Glomerular visceral epithelial cell (primary cell): ENCODE data around the gene TSTD1.
A peak's percentile ranks its signal among the peaks of the same experiment; 100 is the strongest.
"Not testable (repeated sequence)": the region's sequence is repeated elsewhere in the genome, so short reads cannot be mapped to it uniquely, and the experiment has no call there.

Experiments used
- DNase-seq: peaks from one replicate; pipeline ENCODE4 v3.0.0-alpha.2; 2016; ENCODE audit errors: extremely low spot score

The TSTD1 gene

DNA sequence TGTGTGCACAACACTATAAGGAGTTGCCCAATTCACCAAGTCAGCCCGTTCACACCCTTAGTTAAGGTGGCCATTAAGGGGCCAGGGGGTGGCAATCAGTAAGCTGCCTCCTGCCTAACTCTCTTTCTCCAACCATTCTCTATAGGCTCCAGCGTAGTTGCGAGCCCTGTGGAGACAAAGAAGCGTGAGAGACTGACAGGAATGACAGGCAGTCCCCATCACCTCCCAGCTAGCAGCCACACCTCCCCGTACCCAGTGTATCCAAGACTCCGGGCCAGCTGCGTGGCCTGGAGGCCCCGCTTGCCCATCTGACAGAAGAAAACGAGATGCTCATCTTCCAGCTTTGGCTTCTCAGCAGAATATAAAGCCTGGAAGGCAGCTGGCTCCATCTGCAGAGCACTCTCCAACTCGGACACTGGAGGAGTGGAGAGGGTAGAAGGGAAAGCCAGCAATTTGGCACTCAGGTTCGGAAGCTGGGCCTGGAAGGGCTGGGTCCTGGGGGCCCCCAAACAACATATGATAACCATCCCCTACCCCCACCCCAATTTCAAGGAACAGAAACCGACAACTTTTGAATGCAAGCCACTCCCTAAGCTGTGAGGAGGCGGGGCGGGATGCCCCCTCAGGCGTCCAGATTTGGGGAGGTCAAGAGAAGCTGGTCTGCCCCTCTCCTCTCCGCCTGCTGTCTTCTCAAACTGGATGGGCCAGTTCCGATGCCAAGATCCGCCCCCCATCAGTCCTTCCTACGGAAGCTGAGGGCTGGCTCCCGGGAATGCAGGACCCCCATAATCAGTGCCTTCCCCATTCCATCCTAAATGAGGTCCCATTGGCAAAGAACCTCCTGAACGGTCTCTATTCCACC is 872 bp downstream of the TSTD1 start:
- no peak for DNase-seq

DNA sequence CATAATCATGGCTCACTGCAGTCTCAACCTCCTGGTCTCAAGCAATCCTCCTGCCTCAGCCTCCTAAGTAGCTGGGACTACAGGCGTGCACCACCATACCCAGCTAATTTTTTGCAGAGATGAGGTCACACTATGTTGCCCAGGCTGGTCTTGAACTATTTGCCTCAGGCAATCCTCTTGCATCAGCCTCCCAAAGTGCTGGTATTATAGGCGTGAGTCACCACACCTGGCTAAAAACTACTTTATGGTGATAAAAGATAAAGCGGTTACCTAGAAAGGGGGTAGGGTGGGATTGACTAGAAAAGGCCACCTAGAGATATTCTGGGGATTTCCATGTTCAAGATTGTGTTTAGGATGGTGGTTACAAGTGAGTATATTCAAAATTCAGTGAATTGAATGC is 5.0 kb downstream of the TSTD1 start:
- DNase-seq: no peak

DNA sequence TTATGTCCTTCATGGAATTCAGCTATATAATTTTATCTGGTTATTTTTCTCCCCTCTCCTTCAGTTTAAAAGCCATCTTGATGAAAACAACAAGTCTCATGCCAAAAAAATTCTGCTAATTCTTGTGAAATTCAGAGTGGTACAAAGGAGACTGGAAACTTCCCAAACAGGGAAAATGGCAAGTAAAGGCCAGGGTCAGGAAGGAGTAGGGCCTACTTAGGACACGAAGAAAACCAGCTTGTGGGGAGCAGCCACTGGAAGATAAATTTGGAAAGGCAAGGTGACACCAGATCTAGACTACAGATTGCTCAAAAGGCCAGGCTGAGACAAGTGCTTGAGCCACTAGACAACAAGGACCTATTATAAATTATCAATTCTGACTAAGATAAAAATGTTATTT is 6.4 kb downstream of the TSTD1 start:
- DNase-seq: no peak

- DNase-seq: no peak
Measured at GRCh38 chr1:161031874-161032273, 6.9 kb downstream of the TSTD1 start.

DNA sequence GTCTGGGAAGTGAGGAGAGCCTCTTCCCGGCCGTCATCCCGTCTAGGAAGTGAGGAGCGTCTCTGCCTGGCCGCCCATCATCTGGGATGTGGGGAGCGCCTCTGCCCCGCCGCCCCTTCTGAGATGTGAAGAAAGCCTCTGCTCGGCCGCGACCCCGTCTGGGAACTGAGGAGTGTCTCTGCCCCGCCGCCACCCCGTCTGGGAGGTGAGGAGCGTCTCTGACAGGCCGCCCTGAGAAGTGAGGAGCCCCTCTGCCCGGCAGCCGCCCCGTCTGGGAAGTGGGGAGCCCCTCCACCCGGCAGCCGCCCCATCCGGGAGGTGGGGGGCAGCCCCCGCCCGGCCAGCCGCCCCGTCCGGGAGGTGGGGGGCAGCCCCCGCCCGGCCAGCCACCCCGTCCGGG is 9.3 kb downstream of the TSTD1 start:
- DNase-seq: not testable (repeated sequence)

GRCh38 chr1:161026954-161027353 is 11.8 kb downstream of the TSTD1 start:
- not testable (repeated sequence) for DNase-seq

DNA sequence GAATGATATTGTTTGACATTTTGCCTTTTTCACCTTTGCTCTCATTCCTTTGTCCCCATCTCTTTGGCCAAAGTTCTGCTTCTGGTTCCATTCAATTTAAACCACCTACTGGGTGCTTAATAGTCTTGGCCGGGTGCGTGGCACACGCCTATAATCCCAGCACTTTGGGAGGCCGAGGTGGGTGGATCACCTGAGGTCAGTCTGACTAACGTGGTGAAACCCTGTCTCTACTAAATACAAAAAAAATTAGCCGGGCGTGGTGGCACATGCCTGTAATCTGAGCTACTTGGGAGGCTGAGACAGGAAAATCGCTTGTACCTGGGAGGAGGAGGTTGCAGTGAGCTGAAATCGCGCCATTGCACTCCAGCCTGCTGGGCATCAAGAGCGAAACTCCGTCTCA is 16.3 kb downstream of the TSTD1 start:
- DNase-seq: not testable (repeated sequence)

- no peak for DNase-seq
Measured at GRCh38 chr1:161021970-161022353, 16.8 kb downstream of the TSTD1 start.

DNA sequence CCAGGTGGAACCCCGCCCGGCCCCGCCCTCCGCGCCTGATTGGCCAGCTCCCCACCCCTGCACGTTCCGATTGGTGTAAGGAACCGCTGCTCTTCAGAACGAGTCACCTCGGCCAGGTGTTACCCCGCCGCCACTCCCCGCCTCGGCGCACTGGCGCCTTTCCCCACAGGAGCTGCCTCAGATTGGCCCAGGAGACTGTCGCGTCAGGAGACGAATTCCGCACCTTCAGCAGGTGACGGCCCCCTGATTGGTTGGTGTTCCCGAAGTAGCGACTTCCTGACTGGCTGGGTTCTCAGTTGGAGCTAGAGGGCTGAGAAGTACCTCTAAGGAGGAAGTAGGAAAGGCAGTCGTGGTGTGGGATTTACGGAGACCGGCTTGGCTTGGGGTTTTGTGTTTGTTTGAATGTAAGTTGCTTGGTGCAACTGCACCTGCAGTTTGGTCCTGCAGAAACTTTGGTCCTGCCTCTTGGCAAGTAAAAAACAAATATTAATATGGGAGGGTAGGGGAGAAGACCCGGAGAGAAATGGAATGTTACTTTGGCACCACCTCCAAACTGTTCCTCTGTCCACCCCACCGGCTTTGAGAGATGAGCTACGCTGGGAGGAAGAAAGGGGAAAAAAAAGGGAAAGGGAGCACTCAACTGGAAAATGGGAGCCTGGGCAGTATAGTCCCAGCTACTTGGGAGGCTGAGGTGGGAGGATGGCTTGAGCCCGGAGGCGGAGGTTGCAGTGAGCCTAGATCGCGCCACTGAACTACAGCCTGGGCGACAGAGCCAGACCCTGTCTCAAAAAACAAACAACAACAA is 17.4 kb downstream of the TSTD1 start:
- DNase-seq: peak; percentile 90

DNA sequence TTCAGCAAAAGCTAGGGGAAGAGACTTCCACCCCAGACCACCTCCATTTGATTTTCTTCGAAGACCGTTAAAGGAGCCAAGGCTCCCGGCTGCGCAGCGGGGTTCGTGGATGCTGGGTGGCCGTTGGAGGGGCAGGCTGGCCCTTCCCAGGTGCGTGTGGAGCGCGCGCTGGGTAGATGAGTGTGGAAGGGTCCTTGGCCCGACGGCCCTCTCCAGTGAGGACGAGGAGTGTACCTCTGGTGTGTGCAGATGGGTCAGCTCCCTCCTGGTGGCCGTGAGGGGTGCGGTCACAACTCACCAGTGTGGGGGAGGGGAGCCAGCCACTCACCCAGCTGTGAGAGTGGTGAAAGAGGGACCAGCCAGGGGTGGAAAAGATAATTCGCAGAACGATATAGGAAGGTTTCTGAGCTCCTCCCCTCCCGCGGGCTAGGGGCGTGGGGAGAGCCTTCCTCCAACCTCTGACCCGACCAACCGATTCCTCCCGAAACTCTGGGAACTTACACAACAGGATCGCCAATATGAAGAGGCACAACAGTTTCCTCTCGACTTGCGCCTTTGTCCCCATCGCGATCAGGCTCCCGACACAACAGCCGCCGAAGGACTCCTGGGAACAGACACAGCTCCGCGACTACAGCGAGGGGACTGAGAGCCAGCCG is 18.1 kb downstream of the TSTD1 start, which contains the start of gene F11R:
Gene F11R, minus strand, starts transcription at position 644 of the 656 bp plus-strand sequence. Its CDS starts 79 bp downstream, at position 565.
- peak; percentile 61 for DNase-seq

DNA sequence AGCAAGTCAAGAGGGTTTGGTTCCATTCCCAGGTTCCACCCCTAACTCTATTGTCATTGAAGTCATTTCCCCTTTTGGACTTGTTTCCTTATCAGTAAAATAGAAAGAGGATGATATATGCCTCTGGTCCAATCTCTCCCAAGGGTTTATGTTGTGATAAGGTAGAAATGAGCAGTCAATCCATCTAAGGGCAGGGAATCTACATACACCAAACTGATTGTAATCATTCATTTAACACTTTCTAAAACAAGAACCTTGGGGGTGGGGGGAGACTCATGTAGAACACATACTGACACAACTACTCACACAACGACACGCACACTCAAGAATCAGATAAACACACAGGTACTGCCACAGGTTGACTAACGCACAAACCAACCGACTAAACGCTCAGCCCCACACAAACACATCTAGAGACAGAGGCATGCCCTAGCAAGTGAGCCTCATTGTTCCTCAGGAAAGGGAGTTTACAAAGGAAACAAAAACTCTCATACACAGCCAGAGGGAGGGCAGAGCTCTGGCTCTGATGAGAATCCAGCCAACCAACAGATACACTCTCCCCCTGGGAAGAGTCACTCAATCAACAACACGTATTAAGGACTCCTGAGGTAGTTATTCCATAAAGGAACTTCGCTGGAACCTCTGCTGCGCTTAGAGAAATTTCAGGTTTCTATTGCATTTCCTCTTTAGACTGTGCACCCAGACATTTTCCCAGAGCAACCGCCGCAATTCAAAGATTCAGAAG is 18.8 kb downstream of the TSTD1 start:
- DNase-seq: peak; percentile 29

DNA sequence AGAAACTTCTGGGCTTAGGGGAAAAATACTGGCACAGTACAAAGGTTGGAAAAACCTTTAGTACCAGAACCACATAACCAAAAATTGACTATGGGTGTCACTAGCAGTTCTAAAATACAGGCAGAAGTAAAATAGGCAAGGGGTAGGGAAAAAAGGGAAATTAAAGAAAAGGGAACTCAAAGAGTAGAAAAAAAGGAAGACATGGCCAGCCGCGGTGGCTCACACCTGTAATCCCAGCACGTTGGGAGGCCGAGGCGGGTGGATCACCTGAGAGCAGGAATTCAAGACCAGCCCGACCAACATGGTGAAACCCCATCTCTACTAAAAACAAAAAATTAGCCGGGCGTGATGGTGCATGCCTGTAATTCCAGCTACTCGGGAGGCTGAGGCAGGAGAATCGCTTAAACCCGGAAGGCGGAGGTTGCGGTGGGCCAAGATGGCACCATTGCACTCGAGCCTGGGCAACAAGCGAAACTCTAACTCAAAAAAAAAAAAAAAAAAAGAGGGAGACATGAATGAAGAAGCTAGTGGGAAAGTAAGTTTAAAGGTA is 19.6 kb downstream of the TSTD1 start:
- DNase-seq: not testable (repeated sequence)

DNA sequence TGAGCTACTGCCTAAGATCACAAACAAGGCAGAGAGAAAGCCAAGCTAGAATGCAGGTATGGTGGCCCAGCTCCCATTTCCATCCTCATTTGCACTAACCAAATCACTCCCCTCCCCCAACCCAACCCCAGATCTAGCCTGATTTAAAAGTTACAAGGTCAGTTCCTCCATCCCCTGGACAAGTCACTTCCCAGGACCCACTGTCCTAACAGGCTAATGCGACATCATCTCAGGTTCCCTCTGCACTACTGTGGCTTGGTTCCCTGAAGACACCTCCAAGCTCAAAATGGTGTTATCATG is 20.2 kb downstream of the TSTD1 start:
- no peak for DNase-seq

DNA sequence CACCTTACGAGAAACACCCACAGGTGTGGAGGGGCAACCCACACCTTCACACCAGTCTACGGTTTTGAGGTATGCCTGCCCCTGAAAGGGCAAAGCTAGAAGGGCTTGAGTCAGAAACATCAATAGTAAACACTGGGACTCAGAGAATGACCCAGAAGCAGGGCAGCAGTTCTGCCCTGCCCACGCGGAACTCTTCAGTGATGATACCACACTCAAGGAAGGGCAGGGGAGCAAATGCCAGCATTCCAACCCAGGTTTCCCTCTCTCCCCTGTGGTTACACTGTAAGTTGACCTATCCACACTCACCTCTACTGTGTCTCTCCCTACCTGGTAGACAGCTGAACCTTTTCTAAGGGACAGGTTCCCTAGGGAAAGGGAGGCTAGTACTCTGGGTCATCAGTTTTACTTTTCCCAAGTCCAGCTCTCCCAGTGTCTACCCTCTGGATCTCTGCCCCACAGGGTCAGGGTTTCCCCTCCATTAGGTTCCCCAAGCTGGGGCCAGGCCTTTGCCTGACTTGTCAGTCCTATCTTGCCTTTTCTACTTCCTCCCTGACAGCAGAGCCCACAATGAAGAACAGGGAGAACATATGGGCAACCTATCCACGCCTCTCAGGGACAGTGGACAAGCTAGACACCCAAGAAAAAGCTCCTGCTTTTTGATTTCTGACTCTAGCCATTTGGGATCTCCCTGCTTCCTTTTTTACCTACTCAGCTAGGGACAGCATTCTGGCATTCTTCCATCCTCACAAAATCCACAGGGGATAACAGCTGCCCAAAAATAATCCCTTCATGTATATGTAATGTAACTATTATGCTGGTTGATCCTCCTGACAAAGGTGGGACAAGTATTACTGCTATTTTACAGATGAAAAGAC is 20.8 kb downstream of the TSTD1 start:
- no peak for DNase-seq

DNA sequence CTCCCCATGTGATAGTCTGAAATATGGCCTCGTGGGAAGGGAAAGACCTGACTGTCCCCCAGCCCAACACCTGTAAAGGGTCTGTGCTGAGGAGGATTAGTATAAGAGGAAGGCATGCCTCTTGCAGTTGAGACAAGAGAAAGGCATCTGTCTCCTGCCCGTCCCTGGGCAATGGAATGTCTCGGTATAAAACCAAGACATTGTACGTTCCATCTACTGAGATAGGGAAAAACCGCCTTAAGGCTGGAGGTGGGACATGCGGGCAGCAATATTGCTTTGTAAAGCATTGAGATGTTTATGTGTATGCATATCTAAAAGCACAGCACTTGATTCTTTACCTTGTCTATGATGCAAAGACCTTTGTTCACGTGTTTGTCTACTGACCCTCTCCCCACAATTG is 21.6 kb downstream of the TSTD1 start:
- DNase-seq: not testable (repeated sequence)

DNA sequence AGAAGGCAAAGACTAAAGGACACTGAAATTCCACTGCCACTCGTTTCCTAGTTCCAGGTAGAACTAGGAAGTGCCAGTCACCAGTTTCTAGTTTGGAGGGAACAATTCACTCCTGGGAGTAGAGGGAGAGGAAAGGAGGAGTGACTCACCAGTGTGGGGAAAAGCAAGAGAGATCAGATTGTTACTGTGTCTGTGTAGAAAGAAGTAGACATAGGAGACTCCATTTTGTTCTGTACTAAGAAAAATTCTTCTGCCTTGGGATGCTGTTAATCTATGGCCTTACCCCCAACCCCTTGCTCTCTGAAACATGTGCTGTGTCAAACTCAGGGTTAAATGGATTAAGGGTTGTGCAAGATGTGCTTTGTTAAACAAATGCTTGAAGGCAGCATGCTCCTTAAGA is 22.1 kb downstream of the TSTD1 start:
- not testable (repeated sequence) for DNase-seq

DNA sequence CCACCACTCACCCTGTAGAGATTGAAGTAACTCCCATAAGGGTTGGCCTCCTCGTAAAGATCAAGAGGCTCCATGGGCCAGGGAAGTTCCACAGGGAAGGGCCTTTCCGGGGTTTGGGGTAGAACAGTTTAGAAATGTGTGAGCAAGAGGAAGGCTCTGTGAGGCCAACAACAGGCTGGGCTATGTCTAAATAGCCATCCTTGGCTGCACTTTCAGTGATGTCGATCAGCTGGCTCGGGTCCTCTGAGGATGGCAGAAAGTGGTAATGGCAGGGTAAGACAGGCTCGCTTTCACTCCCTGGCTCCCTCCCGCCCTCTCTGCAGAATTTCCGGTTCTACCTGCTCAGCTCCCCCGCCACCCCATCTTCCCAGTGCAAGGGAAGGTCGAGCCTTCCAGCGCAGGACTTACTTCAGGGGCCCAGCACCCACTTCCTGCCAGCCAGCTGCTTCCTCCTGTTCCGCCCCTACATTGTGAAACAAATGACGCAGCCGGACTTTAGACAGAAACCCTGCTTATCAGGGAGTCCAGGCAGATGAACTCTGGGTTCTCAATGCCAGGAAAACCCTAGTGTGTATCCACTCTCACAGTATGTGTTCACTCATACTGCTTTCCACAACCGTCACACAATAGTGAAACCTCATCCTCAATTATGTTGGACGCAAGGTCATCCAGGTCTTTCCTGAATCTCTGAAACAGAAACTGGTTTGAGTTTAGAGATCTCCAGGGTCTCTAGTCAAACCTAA is 25.1 kb downstream of the TSTD1 start:
- DNase-seq: peak; percentile 80

DNA sequence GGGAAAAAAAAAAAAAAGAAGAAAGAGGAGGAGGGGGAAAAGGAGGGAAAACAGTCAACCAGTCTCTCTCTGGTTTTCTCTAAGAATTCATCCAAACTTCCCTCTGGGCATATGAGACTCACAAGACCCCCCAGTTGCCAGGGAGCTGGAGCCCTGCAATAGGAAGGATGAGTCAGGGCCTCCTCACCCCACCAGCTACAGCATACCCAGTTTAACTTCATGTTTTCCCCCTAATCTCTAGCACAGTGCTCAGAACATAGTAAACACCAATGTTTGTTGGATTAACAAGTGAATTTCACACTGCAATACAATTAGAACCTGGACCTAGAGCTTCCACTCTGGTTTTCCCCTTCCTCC is 25.7 kb downstream of the TSTD1 start:
- peak; percentile 24 for DNase-seq

DNA sequence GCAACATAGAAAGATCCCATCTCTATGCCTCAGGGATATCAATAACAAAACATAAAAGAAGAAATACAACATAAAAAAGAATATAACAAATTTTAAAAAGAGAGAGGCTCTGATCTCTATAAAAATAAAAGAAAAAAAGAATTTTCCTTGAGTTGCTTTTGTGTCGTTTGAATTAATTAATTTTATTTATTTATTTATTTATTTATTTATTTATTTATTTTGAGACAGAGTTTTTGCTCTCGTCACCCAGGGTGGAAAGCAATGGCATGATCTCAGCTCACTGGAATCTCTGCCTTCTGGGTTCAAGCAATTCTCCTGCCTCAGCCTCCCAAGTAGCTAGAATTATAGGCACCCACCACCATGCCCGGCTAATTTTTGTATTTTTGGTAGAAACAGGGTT is 26.3 kb downstream of the TSTD1 start:
- DNase-seq: no peak
